Stimulated activated naive CD8-positive, alpha-beta T cell treated with anti-CD3 and anti-CD28 coated beads, Interleukin-15, amount 100 ng/mL, for 72 hours (primary cell): ENCODE measurements around the gene G0S2.
A peak's percentile ranks its signal among the peaks of the same experiment; 100 is the strongest.

ENCODE experiments used
- ATAC-seq: fragments of 150-1000 bp; cut with Tn5 transposase; 2 replicates; pipeline ENCODE4 v1.10.0; 2021; ENCODE audit warnings: mild to moderate bottlenecking, moderate library complexity
- DNase-seq, 2 donors: peaks; one replicate each; pipeline ENCODE4 v3.0.0; 2021 to 2022
- H3K27ac Mint-ChIP-seq, 2 donors: one replicate each; pipeline ENCODE4 v1.8.0; 2022; ENCODE audit warnings: mild to moderate bottlenecking in 2 of 2, mixed read lengths in 2 of 2, moderate library complexity in 2 of 2
- H3K27me3 Mint-ChIP-seq: one replicate; pipeline ENCODE4 v1.8.0; 2022; ENCODE audit warnings: mixed read lengths
- H3K4me1 Mint-ChIP-seq: one replicate; pipeline ENCODE4 v1.8.0; 2022; ENCODE audit warnings: mild to moderate bottlenecking, mixed read lengths
- H3K4me3 Mint-ChIP-seq, 2 donors: one replicate each; pipeline ENCODE4 v1.8.0; 2022; ENCODE audit warnings: mild to moderate bottlenecking in 2 of 2, mixed read lengths in 2 of 2, moderate library complexity in 1 of 2
- H3K9me3 Mint-ChIP-seq, 2 donors: one replicate each; pipeline ENCODE4 v1.8.0; 2022; ENCODE audit warnings: mixed read lengths in 2 of 2

The G0S2 gene

GRCh38 chr1:209674957-209675564 is at the start of gene G0S2:
G0S2 (plus strand) TSS chr1:209675412; CDS start chr1:209675685, 273 bp downstream.
- Mint-ChIP-seq H3K4me1 (peaks cover 60% of the 10 kb centered on the region), H3K4me3 (peak within 1 kb of the TSS; percentile 87 to 92), H3K27me3 (peaks cover 74% of the 10 kb centered on the region), H3K9me3 (peaks cover 5 to 6% of the 10 kb centered on the region in 2 donors), H3K27ac (peak within 1 kb of the TSS; percentile 91 to 96)
- DNase-seq: peak; percentile 52 to 76
- ATAC-seq: peak; percentile 80

GRCh38 chr1:209625791-209626285 is 49.4 kb upstream of the G0S2 start:
- Mint-ChIP-seq H3K9me3 (no peaks in the 10 kb centered on the region), H3K4me3 (no peak overlapping the region), H3K4me1 (peaks cover 8% of the 10 kb centered on the region), H3K27me3 (peaks cover 5% of the 10 kb centered on the region), H3K27ac (peak overlapping the region in 1 of 2 donors; percentile 9)
- no peak for DNase-seq
- ATAC-seq: no peak

GRCh38 chr1:209626346-209627026 is 48.7 kb upstream of the G0S2 start:
- ATAC-seq (no peak), DNase-seq (no peak)
- Mint-ChIP-seq H3K4me3 (no peak overlapping the region), H3K27me3 (peaks cover 5% of the 10 kb centered on the region), H3K4me1 (peaks cover 8% of the 10 kb centered on the region), H3K27ac (peak overlapping the region in 1 of 2 donors; percentile 48), H3K9me3 (no peaks in the 10 kb centered on the region)

GRCh38 chr1:209627027-209627731 is 48.0 kb upstream of the G0S2 start:
- Mint-ChIP-seq H3K4me1 (peaks cover 8% of the 10 kb centered on the region), H3K4me3 (no peak overlapping the region), H3K9me3 (no peaks in the 10 kb centered on the region), H3K27ac (peak overlapping the region in 1 of 2 donors; percentile 47), H3K27me3 (peaks cover 5% of the 10 kb centered on the region)
- ATAC-seq (peak; percentile 33), DNase-seq (no peak)

- H3K9me3 Mint-ChIP-seq: no peaks in the 10 kb centered on the region
- peak; percentile 82 to 85 for DNase-seq
- ATAC-seq: peak; percentile 80
- peaks cover 5% of the 10 kb centered on the region for H3K27me3 Mint-ChIP-seq
- no peak overlapping the region for H3K27ac Mint-ChIP-seq
- no peak overlapping the region for H3K4me3 Mint-ChIP-seq
- H3K4me1 Mint-ChIP-seq: peaks cover 8% of the 10 kb centered on the region
Observed at GRCh38 chr1:209627732-209628196, 47.4 kb upstream of the G0S2 start.

DNA sequence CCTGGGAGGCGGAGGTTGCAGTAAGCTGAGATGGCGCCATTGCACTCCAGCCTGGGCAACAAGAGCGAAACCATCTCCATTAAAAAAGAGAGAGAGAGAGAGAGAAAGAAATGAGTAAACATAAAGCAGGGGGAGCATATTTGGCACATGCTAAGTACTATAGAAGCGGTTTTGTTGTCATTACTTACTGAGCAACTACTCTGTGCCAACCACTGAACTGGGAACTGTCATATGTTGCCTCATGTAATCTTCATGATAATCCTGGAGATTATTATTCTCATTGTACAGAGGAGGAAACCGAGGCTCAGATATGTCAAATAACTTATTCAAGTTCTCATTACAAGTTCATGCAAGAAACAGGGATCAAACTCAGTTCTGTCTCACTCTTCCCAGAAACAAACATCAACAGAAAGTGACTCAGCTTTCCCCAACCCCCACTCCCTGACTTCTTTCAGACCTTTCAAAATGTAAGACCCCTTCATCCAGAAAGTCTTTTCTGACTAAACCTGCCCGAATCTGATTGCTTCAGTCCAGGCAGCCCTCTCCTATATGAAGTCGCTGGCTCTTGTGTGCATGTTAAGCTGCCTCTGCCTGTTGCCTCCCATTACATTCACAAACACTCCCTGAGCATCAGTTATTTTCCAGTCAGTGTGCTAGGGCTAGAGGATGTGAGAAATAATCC is 46.5 kb upstream of the G0S2 start:
- ATAC-seq: no peak
- Mint-ChIP-seq H3K27me3 (peaks cover 5% of the 10 kb centered on the region), H3K4me3 (no peak overlapping the region), H3K9me3 (no peaks in the 10 kb centered on the region), H3K4me1 (peaks cover 8% of the 10 kb centered on the region), H3K27ac (no peak overlapping the region)
- DNase-seq: no peak

- ATAC-seq (no peak), DNase-seq (no peak)
- H3K4me3 Mint-ChIP-seq: no peak overlapping the region
- H3K9me3 Mint-ChIP-seq: no peaks in the 10 kb centered on the region
- peaks cover 5% of the 10 kb centered on the region for H3K27me3 Mint-ChIP-seq
- peak overlapping the region in 1 of 2 donors; percentile 59 for H3K27ac Mint-ChIP-seq
- peaks cover 8% of the 10 kb centered on the region for H3K4me1 Mint-ChIP-seq
Observed at GRCh38 chr1:209629621-209630382, 45.4 kb upstream of the G0S2 start.

- ATAC-seq: no peak
- DNase-seq: no peak
- Mint-ChIP-seq H3K4me1 (peaks cover 8% of the 10 kb centered on the region), H3K9me3 (no peaks in the 10 kb centered on the region), H3K4me3 (no peak overlapping the region), H3K27me3 (peaks cover 5% of the 10 kb centered on the region), H3K27ac (peak overlapping the region in 1 of 2 donors; percentile 59)
Observed at GRCh38 chr1:209630383-209631225, 44.6 kb upstream of the G0S2 start.

GRCh38 chr1:209633335-209633997 is 41.7 kb upstream of the G0S2 start:
- H3K9me3 Mint-ChIP-seq: no peaks in the 10 kb centered on the region
- H3K4me1 Mint-ChIP-seq: no peaks in the 10 kb centered on the region
- H3K27ac Mint-ChIP-seq: peak overlapping the region; percentile 12 to 13
- DNase-seq (no peak), ATAC-seq (no peak)
- H3K27me3 Mint-ChIP-seq: no peaks in the 10 kb centered on the region
- H3K4me3 Mint-ChIP-seq: no peak overlapping the region

GRCh38 chr1:209634005-209634737 is 41.0 kb upstream of the G0S2 start:
- ATAC-seq (peak; percentile 32), DNase-seq (no peak)
- H3K4me3 Mint-ChIP-seq: no peak overlapping the region
- H3K27ac Mint-ChIP-seq: no peak overlapping the region
- no peaks in the 10 kb centered on the region for H3K27me3 Mint-ChIP-seq
- H3K9me3 Mint-ChIP-seq: no peaks in the 10 kb centered on the region
- H3K4me1 Mint-ChIP-seq: no peaks in the 10 kb centered on the region

DNA sequence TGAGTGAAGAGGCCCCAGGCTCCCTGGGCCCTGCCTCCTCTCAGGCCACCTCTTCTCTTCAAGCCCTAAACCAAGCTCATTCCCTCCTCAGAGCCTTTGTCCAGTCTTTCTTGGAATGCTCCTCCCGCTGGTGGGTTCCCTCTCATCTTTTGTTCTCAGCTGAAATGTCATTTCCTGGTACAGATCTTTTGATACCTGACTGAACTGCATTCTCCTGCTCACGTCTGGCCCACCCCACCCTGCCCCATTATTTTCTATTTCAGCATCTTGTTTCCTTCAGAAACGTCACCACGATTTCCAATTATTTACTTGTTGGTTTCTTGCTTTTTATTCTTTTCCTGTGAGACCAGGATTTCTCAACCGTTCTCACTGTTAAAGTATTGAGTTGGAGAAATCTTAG is 39.4 kb upstream of the G0S2 start:
- no peak for ATAC-seq
- Mint-ChIP-seq H3K9me3 (no peaks in the 10 kb centered on the region), H3K4me3 (no peak overlapping the region), H3K4me1 (no peaks in the 10 kb centered on the region), H3K27ac (peak overlapping the region in 1 of 2 donors; percentile 70), H3K27me3 (no peaks in the 10 kb centered on the region)
- no peak for DNase-seq

DNA sequence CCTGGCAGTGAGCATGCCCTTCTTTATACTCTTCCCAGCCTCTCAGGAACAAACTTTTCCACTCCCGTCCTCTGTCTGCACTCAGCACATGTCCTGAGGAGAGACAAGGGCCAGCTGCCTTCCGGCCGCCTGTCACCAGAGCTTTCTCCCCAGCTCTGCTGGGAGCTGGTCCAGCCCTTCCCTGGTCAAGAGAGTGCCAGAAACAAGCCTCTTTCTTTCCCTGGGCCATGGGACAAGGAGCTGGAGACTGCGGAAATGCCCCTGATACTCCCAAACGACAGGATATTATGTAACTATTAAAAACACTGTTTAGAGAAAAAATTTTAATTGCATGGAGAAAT is 33.4 kb upstream of the G0S2 start:
- no peaks in the 10 kb centered on the region for H3K27me3 Mint-ChIP-seq
- no peak for DNase-seq
- H3K9me3 Mint-ChIP-seq: no peaks in the 10 kb centered on the region
- H3K27ac Mint-ChIP-seq: no peak overlapping the region
- no peaks in the 10 kb centered on the region for H3K4me1 Mint-ChIP-seq
- ATAC-seq: no peak
- no peak overlapping the region for H3K4me3 Mint-ChIP-seq

- Mint-ChIP-seq H3K9me3 (no peaks in the 10 kb centered on the region), H3K27me3 (no peaks in the 10 kb centered on the region), H3K27ac (no peak overlapping the region), H3K4me3 (no peak overlapping the region), H3K4me1 (no peaks in the 10 kb centered on the region)
- no peak for DNase-seq
- no peak for ATAC-seq
Observed at GRCh38 chr1:209642816-209643215, 32.4 kb upstream of the G0S2 start.
